Kidney (tissue), 14 donors: ENCODE measurements around the gene MYLK3. TPM values are rescaled to one million over a fixed set of nuclear protein-coding genes. Genes with fewer than 3 reads are reported as not detected.

Experiments used
- DNase-seq, 5 donors: peaks; one replicate each; pipeline ENCODE4 v3.0.0-alpha.2; 2013 to 2020
- FAIRE-seq: peaks from 2 replicates; lab custom pipeline; 2012; peaks lifted over from hg19 to GRCh38; lab: Jason Lieb, UNC
- H3K27ac ChIP-seq, 2 donors: one replicate each; pipeline ENCODE4 v1.7.0; 2013; ENCODE audit warnings: low read depth in 2 of 2, low read length in 2 of 2, inconsistent platforms in 1 of 2
- H3K27me3 ChIP-seq: one replicate; pipeline ENCODE4 v1.7.1; 2013; ENCODE audit warnings: low read length, inconsistent platforms; ENCODE audit not compliant: control insufficient read depth, insufficient read depth
- H3K36me3 ChIP-seq, 3 donors: one replicate each; pipeline versions ENCODE4 v1.7.0 to v1.7.1; 2013; ENCODE audit warnings: low read length in 3 of 3, control low read depth in 1 of 3, inconsistent platforms in 1 of 3; ENCODE audit not compliant: insufficient read depth in 3 of 3, control insufficient read depth in 2 of 3
- H3K4me1 ChIP-seq, 3 donors: one replicate each; pipeline versions ENCODE4 v1.7.0 to v1.7.1; 2013; ENCODE audit warnings: low read length in 3 of 3, inconsistent platforms in 1 of 3, low read depth in 1 of 3; ENCODE audit not compliant: control insufficient read depth in 2 of 3, insufficient read depth in 2 of 3
- H3K4me3 ChIP-seq, 3 donors: one replicate each; pipeline versions ENCODE4 v1.7.0 to v1.8.1; 2013; ENCODE audit warnings: low read length in 3 of 3, control low read depth in 1 of 3, inconsistent platforms in 1 of 3
- H3K9ac ChIP-seq, 3 donors: one replicate each; pipeline versions ENCODE4 v1.7.0 to v1.7.1; 2013; ENCODE audit warnings: low read length in 3 of 3, control low read depth in 1 of 3, inconsistent platforms in 1 of 3
- H3K9me3 ChIP-seq, 3 donors: one replicate each; pipeline versions ENCODE4 v1.7.0 to v1.7.1; 2013; ENCODE audit warnings: low read length in 3 of 3, control low read depth in 1 of 3, inconsistent platforms in 1 of 3; ENCODE audit not compliant: control insufficient read depth in 2 of 3, insufficient read depth in 1 of 3
- intact Hi-C: fragments of 100-400 bp; cut with DNase I; formaldehyde crosslinking; loops from one replicate; pipeline ENCODE4 v1.11.1; 2022
- polyA plus RNA-seq: library from polyadenylated mRNA; stranded (reverse); fragments of 350-450 nt; fragmentation: Illumina TruSeq; extraction: RNeasy Lipid Tissue Mini Kit (QIAGEN cat#74804); gene quantifications from one replicate; pipeline ENCODE4 v1.2.3, GENCODE V29; 2014; ENCODE audit warnings: low read depth, low replicate concordance; ENCODE audit not compliant: insufficient read depth
- total RNA-seq: library from RNA; stranded (reverse); fragmentation: NEBNext Ultra II Directional; extraction: Animal tissue kit (Norgen Biotek cat#: 25700); gene quantifications from one replicate; pipeline ENCODE4 v1.2.1, GENCODE V29; 2021
- TF ChIP-seq, protein P1 (sequence below): IDR thresholded peaks from 3 replicates; pipeline ENCODE4 v1.5.1; 2012; ENCODE audit warnings: mild to moderate bottlenecking, moderate library complexity, borderline replicate concordance; ENCODE audit not compliant: insufficient read depth; ENCODE audit errors: extremely low read depth
- donor health status: control.
- donor health status: control.
- donor health status: control.
- donor health status: control.
- donor health status: control.
- donor health status: DM: yes; HTN: yes; CAD: no.
- donor health status: Normal renal cell carcinoma (clear cell type).

Gene MYLK3
- total and polyA plus RNA-seq, 2 donors from 2014 or later = 0.31 to 1.5 TPM

- Histone ChIP-seq H3K9me3 (no peaks in the 10 kb centered on the region), H3K4me3 (no peak overlapping the region), H3K27ac (no peak overlapping the region), H3K9ac (no peak overlapping the region), H3K27me3 (no peaks in the 10 kb centered on the region), H3K4me1 (peaks cover 0 to 5% (median under 1%) of the 10 kb centered on the region in 3 donors), H3K36me3 (no peaks in the 10 kb centered on the region)
- TF ChIP-seq, protein P1, sequence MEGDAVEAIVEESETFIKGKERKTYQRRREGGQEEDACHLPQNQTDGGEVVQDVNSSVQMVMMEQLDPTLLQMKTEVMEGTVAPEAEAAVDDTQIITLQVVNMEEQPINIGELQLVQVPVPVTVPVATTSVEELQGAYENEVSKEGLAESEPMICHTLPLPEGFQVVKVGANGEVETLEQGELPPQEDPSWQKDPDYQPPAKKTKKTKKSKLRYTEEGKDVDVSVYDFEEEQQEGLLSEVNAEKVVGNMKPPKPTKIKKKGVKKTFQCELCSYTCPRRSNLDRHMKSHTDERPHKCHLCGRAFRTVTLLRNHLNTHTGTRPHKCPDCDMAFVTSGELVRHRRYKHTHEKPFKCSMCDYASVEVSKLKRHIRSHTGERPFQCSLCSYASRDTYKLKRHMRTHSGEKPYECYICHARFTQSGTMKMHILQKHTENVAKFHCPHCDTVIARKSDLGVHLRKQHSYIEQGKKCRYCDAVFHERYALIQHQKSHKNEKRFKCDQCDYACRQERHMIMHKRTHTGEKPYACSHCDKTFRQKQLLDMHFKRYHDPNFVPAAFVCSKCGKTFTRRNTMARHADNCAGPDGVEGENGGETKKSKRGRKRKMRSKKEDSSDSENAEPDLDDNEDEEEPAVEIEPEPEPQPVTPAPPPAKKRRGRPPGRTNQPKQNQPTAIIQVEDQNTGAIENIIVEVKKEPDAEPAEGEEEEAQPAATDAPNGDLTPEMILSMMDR = no peak
- FAIRE-seq = no peak
- DNase-seq = no peak
- intact Hi-C loops = no loop called here
Measured at GRCh38 chr16:46695937-46696336, 52.2 kb downstream of the MYLK3 start.

- FAIRE-seq (no peak), DNase-seq (no peak)
- intact Hi-C loops = no loop called here
- Histone ChIP-seq H3K36me3 (no peaks in the 10 kb centered on the region), H3K9me3 (no peaks in the 10 kb centered on the region), H3K4me1 (peaks cover 5 to 10% (median 9%) of the 10 kb centered on the region in 3 donors), H3K9ac (no peak overlapping the region), H3K27me3 (no peaks in the 10 kb centered on the region), H3K4me3 (no peak overlapping the region), H3K27ac (no peak overlapping the region)
- TF ChIP-seq, protein P1 = no peak
Measured at GRCh38 chr16:46693598-46693997, 54.5 kb downstream of the MYLK3 start.

GRCh38 chr16:46691726-46692125 is 56.4 kb downstream of the MYLK3 start:
- DNase-seq = no peak
- TF ChIP-seq, protein P1 = no peak
- peaks cover 5 to 14% (median 9%) of the 10 kb centered on the region in 3 donors for H3K4me1 ChIP-seq
- no peak for FAIRE-seq
- no peaks in the 10 kb centered on the region for H3K36me3 ChIP-seq
- H3K9ac ChIP-seq = no peak overlapping the region
- intact Hi-C loops = no loop called here
- H3K4me3 ChIP-seq = no peak overlapping the region
- no peaks in the 10 kb centered on the region for H3K27me3 ChIP-seq
- H3K9me3 ChIP-seq = no peaks in the 10 kb centered on the region
- no peak overlapping the region for H3K27ac ChIP-seq
